IPS-18c (cell line): ENCODE data around the gene IPO5.
"Not testable (repeated sequence)": the region's sequence is repeated elsewhere in the genome, so short reads cannot be mapped to it uniquely, and the experiment has no call there.

Experiments
- H3K4me3 ChIP-seq: 2 replicates; pipeline ENCODE4 v1.7.0; 2013; ENCODE audit warnings: low read depth, mild to moderate bottlenecking, low read length, moderate library complexity; ENCODE audit not compliant: insufficient read depth
- H3K9me3 ChIP-seq: one replicate; pipeline ENCODE4 v1.6.1; 2013; ENCODE audit warnings: mild to moderate bottlenecking, low read length, moderate library complexity; ENCODE audit not compliant: control insufficient read depth, insufficient read depth

IPO5 gene

GRCh38 chr13:97945342-97945741, 8.1 kb upstream of the IPO5 start:
- no peaks in the 10 kb centered on the region for H3K9me3 ChIP-seq

GRCh38 chr13:97945792-97946419, 7.6 kb upstream of the IPO5 start:
- Histone ChIP-seq H3K4me3 (no peak overlapping the region), H3K9me3 (no peaks in the 10 kb centered on the region)

More at GRCh38 chr13:97945342-97945741, 8.1 kb upstream of the IPO5 start:
- H3K4me3 ChIP-seq: no peak overlapping the region

- no peaks in the 10 kb centered on the region for H3K9me3 ChIP-seq
- no peak overlapping the region for H3K4me3 ChIP-seq
These were observed 6.4 kb upstream of the IPO5 start for GRCh38 chr13:97946951-97947588.

GRCh38 chr13:97948041-97948440, 5.4 kb upstream of the IPO5 start:
- H3K4me3 ChIP-seq: no peak overlapping the region
- H3K9me3 ChIP-seq: no peaks in the 10 kb centered on the region

GRCh38 chr13:97949316-97949715, 4.2 kb upstream of the IPO5 start:
- not testable (repeated sequence) for H3K4me3 ChIP-seq, H3K9me3 ChIP-seq

GRCh38 chr13:97951376-97951775, 2.1 kb upstream of the IPO5 start:
- Histone ChIP-seq H3K9me3 (no peaks in the 10 kb centered on the region), H3K4me3 (no peak overlapping the region)

GRCh38 chr13:97952831-97953230, 644 bp upstream of the IPO5 start:
- H3K4me3 ChIP-seq, H3K9me3 ChIP-seq: not testable (repeated sequence)

- no peaks in the 10 kb centered on the region for H3K9me3 ChIP-seq
- no peak overlapping the region for H3K4me3 ChIP-seq
These were observed 7.9 kb downstream of the IPO5 start for GRCh38 chr13:97961340-97961739.

GRCh38 chr13:97962887-97963286, 9.4 kb downstream of the IPO5 start:
- no peaks in the 10 kb centered on the region for H3K9me3 ChIP-seq

GRCh38 chr13:97967226-97967625, 13.8 kb downstream of the IPO5 start:
- no peak overlapping the region for H3K4me3 ChIP-seq
- peaks cover 2% of the 10 kb centered on the region for H3K9me3 ChIP-seq

More at GRCh38 chr13:97962887-97963286, 9.4 kb downstream of the IPO5 start:
- no peak overlapping the region for H3K4me3 ChIP-seq

GRCh38 chr13:97967948-97968347, 14.5 kb downstream of the IPO5 start:
- H3K9me3 ChIP-seq: peaks cover 2% of the 10 kb centered on the region
- H3K4me3 ChIP-seq: no peak overlapping the region

- Histone ChIP-seq H3K4me3 (no peak overlapping the region), H3K9me3 (peaks cover 2% of the 10 kb centered on the region)
These were observed 18.0 kb downstream of the IPO5 start for GRCh38 chr13:97971519-97971918.

GRCh38 chr13:97974773-97975172, 21.3 kb downstream of the IPO5 start:
- Histone ChIP-seq H3K9me3 (peaks cover 2% of the 10 kb centered on the region), H3K4me3 (no peak overlapping the region)

GRCh38 chr13:97975280-97975847, 21.9 kb downstream of the IPO5 start:
- H3K4me3 ChIP-seq: peak overlapping the region; percentile 79
- peaks cover 2% of the 10 kb centered on the region for H3K9me3 ChIP-seq

- Histone ChIP-seq H3K9me3 (peaks cover 2% of the 10 kb centered on the region), H3K4me3 (peak overlapping the region; percentile 79)
These were observed 22.6 kb downstream of the IPO5 start for GRCh38 chr13:97975848-97976609.

GRCh38 chr13:97976610-97977521, 23.4 kb downstream of the IPO5 start:
- Histone ChIP-seq H3K4me3 (peak overlapping the region; percentile 78), H3K9me3 (no peaks in the 10 kb centered on the region)

GRCh38 chr13:97977982-97978381, 24.5 kb downstream of the IPO5 start:
- peak overlapping the region; percentile 78; the same call in 1 of the 2 replicates for H3K4me3 ChIP-seq
- H3K9me3 ChIP-seq: no peaks in the 10 kb centered on the region
